Adrenal gland (tissue), 5 donors: ENCODE measurements around the gene RAC3.

Source experiments
- CTCF ChIP-seq, 6 experiments: fragments of 450-650 bp in 4 of 6; fragments of 200-600 bp in 2 of 6; sonication (generic) in 1 of 6; IDR thresholded peaks; 1 replicate in 5 of 6; 2 replicates in 1 of 6; pipeline versions ENCODE4 v1.5.1 to v1.8.0; 2016 to 2021; ENCODE audit warnings: antibody characterized with exemption in 6 of 6, mild to moderate bottlenecking in 2 of 6, moderate library complexity in 1 of 6
- POLR2A ChIP-seq, 2 donors: fragments of 450-650 bp; IDR thresholded peaks; one replicate each; pipeline ENCODE4 v1.6.1; 2017; ENCODE audit warnings: antibody characterized with exemption in 2 of 2, mild to moderate bottlenecking in 2 of 2, moderate library complexity in 1 of 2
- donor health status: DM: no; HTN: no; CAD: no.

- no peak for TF ChIP-seq CTCF (IDR thresholded peaks at IDR 0.05)
- no peak for TF ChIP-seq POLR2A (IDR thresholded peaks at IDR 0.05)
Measured at GRCh38 chr17:82047379-82047778, 15.9 kb downstream of the RAC3 start.
